ENCODE results near the gene POTEH. TPM values are rescaled to one million over a fixed set of nuclear protein-coding genes. Genes with fewer than 3 reads are reported as not detected.
"Not testable (repeated sequence)": the region's sequence is repeated elsewhere in the genome, so short reads cannot be mapped to it uniquely, and the experiment has no call there.

Gene POTEH
- polyA plus RNA-seq, 1 experiment: not detected

DNA sequence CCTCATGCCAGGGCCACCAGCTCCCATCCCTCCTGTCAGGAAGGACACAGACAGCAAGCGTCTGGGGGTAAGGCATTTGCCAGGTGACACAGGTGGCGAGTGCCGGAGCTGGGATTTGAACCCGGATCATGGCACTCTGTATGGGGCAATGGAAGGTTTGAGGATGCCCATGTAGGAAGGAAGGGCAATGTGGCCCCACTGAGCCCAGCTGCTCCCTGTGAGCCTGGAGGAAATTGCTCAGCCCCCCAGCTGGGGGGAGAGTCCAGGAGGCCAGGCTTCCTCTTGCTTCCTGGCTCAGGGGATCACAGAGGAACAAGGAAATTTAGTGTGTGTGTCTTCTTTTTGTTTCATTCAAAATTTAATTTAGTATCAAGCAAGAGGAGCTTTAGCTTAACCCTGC lies 2.1 kb upstream of the POTEH start:
- CTCF ChIA-PET; H3K36me3 ChIP-seq (ENCODE audit: control insufficient read depth, insufficient read depth, low read length); H3K4me3 ChIP-seq (ENCODE audit: low read depth, low read length); H3K27me3 ChIP-seq (ENCODE audit: control insufficient read depth, insufficient read depth, low read length); POLR2A ChIA-PET; DNase-seq (ENCODE audit: low read depth): not testable (repeated sequence)

DNA sequence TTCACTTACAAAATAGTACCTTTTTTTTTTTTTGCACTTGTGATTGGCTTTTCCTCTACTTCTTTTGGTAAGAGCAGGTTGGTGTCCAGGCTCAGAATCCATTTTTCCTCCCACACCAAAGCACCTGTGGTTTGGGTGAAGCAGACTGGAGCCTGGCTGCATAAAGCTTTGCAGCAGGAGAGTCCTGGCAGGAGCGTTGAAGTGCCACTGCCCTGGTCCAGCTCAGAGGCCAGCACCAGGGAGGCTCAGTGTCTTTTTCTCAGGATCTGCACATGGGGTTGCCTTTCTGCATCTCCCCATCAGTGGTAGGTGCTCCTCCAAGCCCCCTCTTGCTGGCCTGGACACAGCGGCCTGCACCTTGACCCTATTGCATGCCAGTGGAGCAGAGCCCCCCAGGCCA lies 1.7 kb upstream of the POTEH start:
- CTCF ChIA-PET; H3K27me3 ChIP-seq (ENCODE audit: control insufficient read depth, insufficient read depth, low read length); DNase-seq (ENCODE audit: low read depth); H3K36me3 ChIP-seq (ENCODE audit: control insufficient read depth, insufficient read depth, low read length); H3K4me3 ChIP-seq (ENCODE audit: low read depth, low read length); POLR2A ChIA-PET: not testable (repeated sequence)

DNA sequence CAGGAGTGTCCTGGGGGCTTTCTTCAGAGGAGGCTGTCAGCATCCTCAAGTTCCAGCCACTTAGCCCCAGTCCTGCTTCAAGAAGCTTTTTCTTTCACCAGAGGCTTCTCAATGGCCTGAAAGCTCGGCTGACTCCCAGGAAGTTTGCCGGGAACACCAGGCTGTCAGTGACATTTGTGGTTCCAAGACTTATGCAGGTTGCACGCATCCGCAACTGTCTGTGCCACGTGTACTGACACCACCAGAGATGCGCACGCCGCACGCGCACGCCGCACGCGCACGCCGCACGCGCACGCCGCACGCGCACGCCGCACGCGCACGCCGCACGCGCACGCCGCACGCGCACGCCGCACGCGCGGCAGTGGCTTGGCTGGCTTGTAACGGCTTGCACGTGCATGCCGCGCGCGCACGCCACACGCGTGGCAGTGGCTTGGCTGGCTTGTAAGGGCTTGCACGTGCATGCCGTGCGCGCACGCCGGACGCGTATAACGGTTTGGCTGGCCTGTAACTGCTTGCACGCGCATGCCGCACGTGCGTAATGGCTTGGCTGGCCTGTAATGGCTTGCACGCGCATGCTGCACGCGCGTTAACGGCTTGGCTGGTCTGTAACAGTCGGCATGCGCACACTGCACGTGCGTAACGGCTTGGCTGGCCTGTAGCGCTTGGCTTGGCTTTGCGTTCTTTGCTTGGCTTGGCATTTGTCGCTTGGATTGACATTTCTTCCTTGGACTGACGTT lies 646 bp upstream of the POTEH start:
- POLR2A ChIA-PET; CTCF ChIA-PET; H3K4me3 ChIP-seq (ENCODE audit: low read depth, low read length); DNase-seq (ENCODE audit: low read depth); H3K27me3 ChIP-seq (ENCODE audit: control insufficient read depth, insufficient read depth, low read length); H3K36me3 ChIP-seq (ENCODE audit: control insufficient read depth, insufficient read depth, low read length): not testable (repeated sequence)

DNA sequence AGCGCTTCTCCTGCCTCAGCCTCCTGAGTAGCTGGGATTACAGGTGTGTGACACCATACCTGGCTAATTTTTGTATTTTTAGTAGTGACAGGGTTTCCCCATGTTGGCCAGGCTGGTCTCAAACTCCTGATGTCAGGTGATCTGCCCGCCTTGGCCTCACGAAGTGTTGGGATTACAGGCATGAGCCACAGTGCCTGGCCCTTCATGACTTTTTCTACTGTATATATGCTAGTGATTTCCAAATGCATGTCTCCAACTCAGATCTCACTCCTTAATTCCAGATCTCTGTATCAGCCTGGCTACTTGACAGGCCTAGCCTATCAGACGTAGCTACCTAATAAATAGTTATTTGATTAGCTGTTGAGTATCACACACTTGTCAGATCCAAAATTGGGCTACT lies 23.8 kb downstream of the POTEH start:
- H3K36me3 ChIP-seq (ENCODE audit: control insufficient read depth, insufficient read depth, low read length); POLR2A ChIA-PET; H3K27me3 ChIP-seq (ENCODE audit: control insufficient read depth, insufficient read depth, low read length); DNase-seq (ENCODE audit: low read depth); H3K4me3 ChIP-seq (ENCODE audit: low read depth, low read length); CTCF ChIA-PET: not testable (repeated sequence)

DNA sequence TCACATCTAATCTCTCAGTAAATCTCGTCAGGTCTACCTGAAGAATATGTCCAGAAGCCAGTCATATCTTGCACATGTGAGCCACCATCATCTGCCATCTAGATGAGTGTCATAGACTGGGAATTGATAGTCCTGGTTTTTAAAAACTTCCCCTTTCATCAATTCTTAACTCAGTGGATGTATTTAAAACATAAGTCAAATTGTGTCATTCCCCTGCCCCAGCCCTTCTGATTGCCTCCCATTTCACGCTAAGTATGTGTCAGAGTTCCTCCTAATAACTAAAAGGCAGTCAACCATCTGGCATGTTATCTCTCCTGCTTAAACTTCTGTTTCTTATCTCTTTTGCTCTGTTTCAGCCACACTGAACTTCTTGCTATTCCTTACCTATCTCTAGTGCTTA lies 24.3 kb downstream of the POTEH start:
- DNase-seq (ENCODE audit: low read depth); CTCF ChIA-PET; H3K36me3 ChIP-seq (ENCODE audit: control insufficient read depth, insufficient read depth, low read length); H3K4me3 ChIP-seq (ENCODE audit: low read depth, low read length); H3K27me3 ChIP-seq (ENCODE audit: control insufficient read depth, insufficient read depth, low read length); POLR2A ChIA-PET: not testable (repeated sequence)

DNA sequence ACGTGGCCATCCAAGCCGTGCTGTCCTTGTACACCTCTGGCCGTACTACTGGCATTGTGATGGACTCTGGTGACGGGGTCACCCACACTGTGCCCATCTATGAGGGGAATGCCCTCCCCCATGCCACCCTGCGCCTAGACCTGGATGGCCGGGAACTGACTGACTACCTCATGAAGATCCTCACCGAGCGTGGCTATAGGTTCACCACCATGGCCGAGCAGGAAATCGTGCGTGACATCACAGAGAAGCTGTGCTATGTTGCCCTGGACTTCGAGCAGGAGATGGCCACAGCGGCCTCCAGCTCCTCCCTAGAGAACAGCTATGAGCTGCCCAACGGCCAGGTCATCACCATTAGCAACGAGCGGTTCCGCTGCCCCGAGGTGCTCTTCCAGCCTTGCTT lies 32.1 kb downstream of the POTEH start:
- DNase-seq (ENCODE audit: low read depth); H3K27me3 ChIP-seq (ENCODE audit: control insufficient read depth, insufficient read depth, low read length); POLR2A ChIA-PET; CTCF ChIA-PET; H3K36me3 ChIP-seq (ENCODE audit: control insufficient read depth, insufficient read depth, low read length); H3K4me3 ChIP-seq (ENCODE audit: low read depth, low read length): not testable (repeated sequence)

DNA sequence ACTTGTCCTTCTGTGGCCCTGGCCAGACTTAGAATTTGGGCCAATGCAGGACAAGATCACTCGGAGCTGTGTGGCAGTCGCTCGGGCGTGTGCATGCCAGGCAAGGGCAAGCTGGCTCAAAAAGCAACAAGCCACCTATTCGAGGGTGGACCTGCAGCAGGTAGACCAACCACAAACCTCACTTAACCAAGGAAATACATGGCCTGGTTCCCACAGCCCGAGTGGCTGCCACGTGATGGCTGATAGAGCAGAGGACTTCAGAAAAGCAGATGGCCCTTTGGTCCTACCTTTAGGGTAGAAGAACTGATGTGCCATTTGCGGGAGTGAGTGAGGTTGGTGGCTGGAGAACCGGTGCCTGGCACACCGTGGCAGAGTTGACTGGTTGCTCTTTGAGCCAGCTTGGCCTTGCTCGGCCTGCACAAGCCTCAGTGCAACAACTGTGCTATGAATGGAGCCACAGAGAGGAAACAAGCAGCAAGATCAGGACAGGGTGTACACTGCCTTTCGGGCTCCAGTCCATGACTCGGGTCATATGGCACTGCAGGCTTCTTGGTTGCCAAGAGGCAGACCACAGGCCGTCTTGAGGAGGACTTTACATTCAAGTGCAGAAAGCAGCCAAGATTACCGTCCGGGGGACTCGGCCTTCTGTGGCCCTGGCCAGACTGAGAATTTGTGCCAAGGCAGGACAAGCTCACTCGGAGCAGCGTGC lies 39.5 kb downstream of the POTEH start:
- H3K36me3 ChIP-seq (ENCODE audit: control insufficient read depth, insufficient read depth, low read length); POLR2A ChIA-PET; H3K27me3 ChIP-seq (ENCODE audit: control insufficient read depth, insufficient read depth, low read length); CTCF ChIA-PET; DNase-seq (ENCODE audit: low read depth); H3K4me3 ChIP-seq (ENCODE audit: low read depth, low read length): not testable (repeated sequence)

DNA sequence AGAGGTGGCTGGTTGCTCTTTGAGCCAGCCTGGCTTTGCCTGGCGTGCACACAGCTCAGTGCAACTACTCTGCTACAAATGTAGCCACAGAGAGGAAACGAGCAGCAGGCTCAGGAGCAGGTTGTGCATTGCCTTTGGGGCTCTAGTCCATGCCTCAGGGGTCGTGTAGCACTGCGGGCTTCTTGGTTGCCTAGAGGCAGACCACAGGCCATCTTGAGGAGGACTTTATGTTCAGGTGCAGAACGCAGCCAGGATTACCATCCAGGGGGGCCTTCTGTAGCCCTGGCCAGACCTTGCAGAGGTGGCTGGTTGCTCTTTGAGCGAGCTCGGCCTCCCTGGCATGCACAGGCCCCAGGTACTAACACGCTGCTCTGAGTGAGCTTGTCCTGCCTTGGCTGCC lies 41.2 kb downstream of the POTEH start:
- H3K27me3 ChIP-seq (ENCODE audit: control insufficient read depth, insufficient read depth, low read length); CTCF ChIA-PET; H3K4me3 ChIP-seq (ENCODE audit: low read depth, low read length); H3K36me3 ChIP-seq (ENCODE audit: control insufficient read depth, insufficient read depth, low read length); DNase-seq (ENCODE audit: low read depth); POLR2A ChIA-PET: not testable (repeated sequence)

DNA sequence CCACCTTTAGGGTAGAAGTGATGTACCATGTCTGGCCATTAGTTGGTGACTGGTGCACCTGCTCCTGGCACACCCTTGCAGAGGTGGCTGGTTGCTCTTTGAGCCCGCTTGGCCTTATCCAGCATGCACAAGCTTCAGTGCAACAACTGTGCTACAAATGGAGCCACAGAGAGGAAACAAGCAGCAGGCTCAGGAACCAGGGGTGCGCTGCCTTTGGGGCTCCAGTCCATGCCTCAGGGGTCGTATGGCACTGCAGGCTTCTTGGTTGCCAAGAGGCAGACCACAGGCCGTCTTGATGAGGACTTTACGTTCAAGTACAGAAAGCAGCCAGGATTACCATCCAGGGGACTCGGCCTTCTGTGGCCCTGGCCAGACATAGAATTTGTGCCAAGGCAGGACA lies 44.6 kb downstream of the POTEH start:
- DNase-seq (ENCODE audit: low read depth); H3K27me3 ChIP-seq (ENCODE audit: control insufficient read depth, insufficient read depth, low read length); H3K4me3 ChIP-seq (ENCODE audit: low read depth, low read length); POLR2A ChIA-PET; CTCF ChIA-PET; H3K36me3 ChIP-seq (ENCODE audit: control insufficient read depth, insufficient read depth, low read length): not testable (repeated sequence)

DNA sequence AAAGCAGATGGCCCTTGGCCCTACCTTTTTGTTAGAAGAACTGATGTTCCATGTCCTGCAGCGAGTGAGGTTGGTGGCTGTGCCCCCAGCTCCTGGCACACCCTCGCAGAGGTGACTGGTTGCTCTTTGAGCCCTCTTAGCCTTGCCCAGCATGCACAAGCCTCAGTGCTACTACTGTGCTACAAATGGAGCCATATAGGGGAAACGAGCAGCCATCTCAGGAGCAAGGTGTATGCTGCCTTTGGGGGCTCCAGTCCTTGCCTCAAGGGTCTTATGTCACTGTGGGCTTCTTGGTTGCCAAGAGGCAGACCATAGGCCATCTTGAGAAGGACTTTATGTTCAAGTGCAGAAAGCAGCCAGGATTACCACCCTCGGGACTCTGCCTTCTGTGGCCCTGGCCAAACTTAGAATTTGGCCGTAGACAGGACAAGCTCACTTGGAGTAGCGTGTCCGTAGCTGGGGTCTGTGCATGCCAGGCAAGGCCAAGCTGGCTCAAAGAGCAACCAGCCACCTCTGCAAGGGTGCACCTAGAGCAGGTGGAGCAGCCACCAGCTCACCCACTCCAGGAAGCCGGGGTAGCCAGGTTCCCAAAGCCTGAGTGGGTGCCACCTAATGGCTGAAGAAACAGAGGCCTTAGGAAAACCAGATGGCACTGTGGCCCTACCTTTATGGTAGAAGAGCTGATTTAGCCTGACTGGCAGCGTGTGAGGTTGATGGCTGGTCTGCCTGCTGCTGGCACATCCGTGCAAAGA lies 48.5 kb downstream of the POTEH start:
- CTCF ChIA-PET; H3K36me3 ChIP-seq (ENCODE audit: control insufficient read depth, insufficient read depth, low read length); POLR2A ChIA-PET; H3K27me3 ChIP-seq (ENCODE audit: control insufficient read depth, insufficient read depth, low read length); DNase-seq (ENCODE audit: low read depth); H3K4me3 ChIP-seq (ENCODE audit: low read depth, low read length): not testable (repeated sequence)

DNA sequence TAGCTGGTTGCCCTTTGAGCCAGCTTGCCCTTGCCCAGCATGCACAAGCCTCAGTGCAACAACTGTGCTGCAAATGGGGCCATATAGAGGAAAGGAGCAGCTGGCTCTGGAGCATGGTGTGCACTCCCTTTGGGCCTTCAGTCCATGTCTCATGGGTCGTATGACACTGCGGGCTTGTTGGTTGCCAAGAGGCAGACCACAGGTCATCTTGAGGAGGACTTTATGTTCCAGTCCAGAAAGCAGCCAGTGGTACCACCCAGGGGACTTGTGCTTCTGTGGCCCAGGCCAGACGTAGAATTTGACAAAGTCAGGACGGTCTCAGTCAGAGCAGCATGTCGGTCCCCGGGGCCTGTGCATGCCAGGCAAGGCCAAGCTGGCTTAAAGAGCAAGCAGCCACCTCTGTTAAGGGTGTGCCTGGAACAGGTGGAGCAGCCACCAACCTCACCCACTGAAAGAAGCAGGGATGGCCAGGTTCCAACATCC lies 49.1 kb downstream of the POTEH start:
- POLR2A ChIA-PET; DNase-seq (ENCODE audit: low read depth); CTCF ChIA-PET: not testable (repeated sequence)

DNA sequence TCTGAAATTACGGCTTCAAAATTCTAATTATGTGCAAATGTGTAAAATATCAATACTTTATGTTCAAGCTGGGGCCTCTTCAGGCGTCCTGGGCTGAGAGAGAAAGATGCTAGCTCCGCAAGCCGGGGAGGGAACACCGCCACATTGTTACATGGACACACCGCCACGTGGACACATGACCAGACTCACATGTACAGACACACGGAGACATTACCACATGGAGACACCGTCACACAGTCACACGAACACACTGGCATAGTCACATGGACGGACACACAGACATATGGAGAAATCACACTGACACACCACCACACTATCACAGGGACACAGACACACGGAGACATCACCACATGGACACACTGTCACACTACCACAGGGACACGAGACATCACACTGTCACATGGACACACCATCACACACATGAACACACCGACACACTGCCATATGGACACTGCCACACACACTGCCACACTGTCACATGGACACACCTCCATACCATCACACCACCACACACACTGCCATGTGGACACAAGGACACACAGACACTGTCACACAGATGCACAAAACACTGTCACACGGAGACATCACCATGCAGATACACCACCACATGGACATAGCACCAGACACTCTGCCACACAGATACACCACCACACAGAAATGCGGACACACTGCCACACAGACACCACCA lies 58.0 kb downstream of the POTEH start:
- DNase-seq (ENCODE audit: low read depth); POLR2A ChIA-PET; CTCF ChIA-PET: not testable (repeated sequence)

More for the DNA sequence above, 49.1 kb downstream of the POTEH start:
- H3K27me3 ChIP-seq (ENCODE audit: control insufficient read depth, insufficient read depth, low read length); H3K36me3 ChIP-seq (ENCODE audit: control insufficient read depth, insufficient read depth, low read length); H3K4me3 ChIP-seq (ENCODE audit: low read depth, low read length): not testable (repeated sequence)

More for the DNA sequence above, 58.0 kb downstream of the POTEH start:
- not testable (repeated sequence) for H3K36me3 ChIP-seq (ENCODE audit: control insufficient read depth, insufficient read depth, low read length); H3K4me3 ChIP-seq (ENCODE audit: low read depth, low read length); H3K27me3 ChIP-seq (ENCODE audit: control insufficient read depth, insufficient read depth, low read length)

Measured in BJ (cell line).